WTC11 (cell line): Measurements from ENCODE around the gene RFNG. TPM values are rescaled to one million over a fixed set of nuclear protein-coding genes. Genes with fewer than 3 reads are reported as not detected.

Experiments used
- ATAC-seq: fragments of 200-7000 bp; cut with Tn5 transposase; 2 replicates; pipeline ENCODE4 v1.10.0; 2021; ENCODE audit warnings: mild to moderate bottlenecking, moderate library complexity
- CTCF ChIA-PET: fragments of 300-600 bp; sonication (Branson Sonifier 250); formaldehyde crosslinking; loops from one replicate; lab custom pipeline; 2021; ENCODE audit warnings: antibody characterized with exemption; lab: Charles Lee
- POLR2A ChIA-PET: fragments of 350-600 bp; sonication (Branson Sonifier 250); formaldehyde crosslinking; loops from one replicate; lab custom pipeline; 2021; ENCODE audit warnings: antibody characterized with exemption; lab: Charles Lee
- DNase-seq: peaks from one replicate; pipeline ENCODE4 v3.0.0; 2021; ENCODE audit warnings: low spot score
- H3K27ac Mint-ChIP-seq: 2 replicates; pipeline ENCODE4 v1.8.0; 2021; ENCODE audit warnings: mixed read lengths
- H3K27me3 Mint-ChIP-seq: 2 replicates; pipeline ENCODE4 v1.8.0; 2021; ENCODE audit warnings: low read depth, mild to moderate bottlenecking, moderate library complexity, mixed read lengths
- H3K36me3 Mint-ChIP-seq: 2 replicates; pipeline ENCODE4 v1.8.0; 2021; ENCODE audit warnings: mixed read lengths
- H3K4me1 Mint-ChIP-seq: 2 replicates; pipeline ENCODE4 v1.8.0; 2022; ENCODE audit warnings: mixed read lengths
- H3K4me3 Mint-ChIP-seq: 2 replicates; pipeline ENCODE4 v1.8.0; 2021; ENCODE audit warnings: mild to moderate bottlenecking, moderate library complexity, mixed read lengths
- H3K9me3 Mint-ChIP-seq: 2 replicates; pipeline ENCODE4 v1.8.0; 2021; ENCODE audit warnings: mixed read lengths
- AR ChIP-seq: fragments of 250-450 bp; sonication (Bioruptor Pico); IDR thresholded peaks from 2 replicates; pipeline ENCODE4 v1.9.0; 2021; ENCODE audit warnings: mild to moderate bottlenecking
- ATF3 ChIP-seq: sonication (generic); formaldehyde crosslinking; conservative IDR thresholded peaks from 2 replicates; pipeline ENCODE4 v1.8.1; 2022; ENCODE audit warnings: mild to moderate bottlenecking, missing genetic modification reagents
- ATF6 ChIP-seq: sonication (generic); formaldehyde crosslinking; IDR thresholded peaks from 2 replicates; pipeline ENCODE4 v1.8.1; 2023; ENCODE audit warnings: mild to moderate bottlenecking, missing genetic modification reagents
- CBFB ChIP-seq: sonication (generic); formaldehyde crosslinking; IDR thresholded peaks from 2 replicates; pipeline ENCODE4 v1.8.1; 2022; ENCODE audit warnings: mild to moderate bottlenecking, low read depth, missing genetic modification reagents
- CDX4 ChIP-seq: fragments of 250-450 bp; sonication (Bioruptor Pico); IDR thresholded peaks from 2 replicates; pipeline ENCODE4 v1.9.0; 2021; ENCODE audit warnings: moderate library complexity, mild to moderate bottlenecking, inconsistent platforms, borderline replicate concordance
- CREB1 ChIP-seq: sonication (generic); formaldehyde crosslinking; IDR thresholded peaks from 2 replicates; pipeline ENCODE4 v1.8.0; 2023; ENCODE audit warnings: mild to moderate bottlenecking, missing genetic modification reagents
- ELF4 ChIP-seq: sonication (generic); formaldehyde crosslinking; IDR thresholded peaks from 2 replicates; pipeline ENCODE4 v1.8.1; 2022; ENCODE audit warnings: low read depth, mild to moderate bottlenecking, moderate library complexity, missing genetic modification reagents
- ERG ChIP-seq: fragments of 250-450 bp; sonication (Bioruptor Pico); IDR thresholded peaks from 2 replicates; pipeline ENCODE4 v1.8.0; 2021; ENCODE audit warnings: mild to moderate bottlenecking
- FOXJ3 ChIP-seq: sonication (generic); formaldehyde crosslinking; IDR thresholded peaks from 2 replicates; pipeline ENCODE4 v1.9.0; 2021; ENCODE audit warnings: missing genetic modification reagents, mild to moderate bottlenecking, borderline replicate concordance
- FOXP4 ChIP-seq: sonication (generic); formaldehyde crosslinking; IDR thresholded peaks from 2 replicates; pipeline ENCODE4 v1.8.0; 2022; ENCODE audit warnings: mild to moderate bottlenecking, missing genetic modification reagents
- IRF2 ChIP-seq: sonication (generic); formaldehyde crosslinking; IDR thresholded peaks from 2 replicates; pipeline ENCODE4 v1.8.0; 2022; ENCODE audit warnings: low read depth, missing genetic modification reagents, borderline replicate concordance
- MLX ChIP-seq: sonication (generic); formaldehyde crosslinking; IDR thresholded peaks from 2 replicates; pipeline ENCODE4 v1.8.1; 2023; ENCODE audit warnings: mild to moderate bottlenecking, missing genetic modification reagents, moderate library complexity
- NR1H2 ChIP-seq: sonication (generic); formaldehyde crosslinking; IDR thresholded peaks from 2 replicates; pipeline ENCODE4 v1.9.0; 2021; ENCODE audit warnings: mild to moderate bottlenecking, moderate library complexity, missing genetic modification reagents
- PRDM15 ChIP-seq: sonication (generic); formaldehyde crosslinking; IDR thresholded peaks from 2 replicates; pipeline ENCODE4 v1.8.0; 2022; ENCODE audit warnings: missing genetic modification reagents
- PRRX2 ChIP-seq: fragments of 250-450 bp; sonication (Bioruptor Pico); IDR thresholded peaks from 2 replicates; pipeline ENCODE4 v1.8.0; 2021; ENCODE audit warnings: mild to moderate bottlenecking
- SP1 ChIP-seq: sonication (generic); formaldehyde crosslinking; conservative IDR thresholded peaks from 2 replicates; pipeline ENCODE4 v1.8.1; 2022; ENCODE audit warnings: missing genetic modification reagents
- TEAD4 ChIP-seq: sonication (generic); formaldehyde crosslinking; IDR thresholded peaks from 2 replicates; pipeline ENCODE4 v1.8.0; 2022; ENCODE audit warnings: mild to moderate bottlenecking, missing genetic modification reagents
- USF1 ChIP-seq: sonication (generic); formaldehyde crosslinking; IDR thresholded peaks from 2 replicates; pipeline ENCODE4 v1.8.0; 2022; ENCODE audit warnings: mild to moderate bottlenecking, missing genetic modification reagents
- ZNF138 ChIP-seq: sonication (generic); formaldehyde crosslinking; conservative IDR thresholded peaks from 2 replicates; pipeline ENCODE4 v1.8.1; 2022; ENCODE audit warnings: mild to moderate bottlenecking, moderate library complexity, missing genetic modification reagents
- ZNF396 ChIP-seq: fragments of 250-450 bp; sonication (Bioruptor Pico); IDR thresholded peaks from 2 replicates; pipeline ENCODE4 v1.8.0; 2021; ENCODE audit warnings: mild to moderate bottlenecking, moderate library complexity, borderline replicate concordance
- total RNA-seq: library from RNA; stranded (reverse); gene quantifications from 3 replicates; pipeline ENCODE4 v1.2.3, GENCODE V29; 2021

The RFNG gene
- total RNA-seq, 1 experiment from 2014 or later = 41.6 TPM

GRCh38 chr17:82098939-82099763, 47.5 kb upstream of the RFNG start:
- peak overlapping the region; percentile 71 for H3K4me3 Mint-ChIP-seq
- H3K27ac Mint-ChIP-seq = peak overlapping the region; percentile 49; the same call in 1 of the 2 replicates
- DNase-seq (no peak), ATAC-seq (peak; percentile 2)
- POLR2A ChIA-PET = interaction anchor here (1.0 to 1.7 kb wide), 3 partner anchors 23 to 155 kb away, joined by 3 to 11 read pairs (median 5); partner anchors contain the start of gene DCXR
- no peaks in the 10 kb centered on the region for H3K9me3 Mint-ChIP-seq
- CTCF ChIA-PET = interaction anchor here (0.6 to 2.9 kb wide), 10 partner anchors 48 to 172 kb away, joined by 3 to 18 read pairs (median 4); partner anchors contain the start of genes CENPX, DCXR, LRRC45 and MAFG
- H3K36me3 Mint-ChIP-seq = peaks cover 3% of the 10 kb centered on the region
- peaks cover 33% of the 10 kb centered on the region for H3K4me1 Mint-ChIP-seq
- H3K27me3 Mint-ChIP-seq = no peaks in the 10 kb centered on the region
- TF ChIP-seq FOXJ3 (CRISPR knock-in tag) (no peak), ZNF138 (CRISPR knock-in tag) (no peak), SP1 (CRISPR knock-in tag) (no peak), TEAD4 (CRISPR knock-in tag) (0 out of 2 replicates have a peak, but pooled peaks have one; percentile 6), ELF4 (CRISPR knock-in tag) (peak; percentile 30; the same call in 1 of the 2 replicates), ERG (CRISPR knock-in tag) (no peak), FOXP4 (CRISPR knock-in tag) (0 out of 2 replicates have a peak, but pooled peaks have one; percentile 3), USF1 (peak; percentile 79), AR (no peak), CBFB (CRISPR knock-in tag) (no peak), NR1H2 (peak; percentile 62; the same call in 1 of the 2 replicates), ZNF396 (CRISPR knock-in tag) (no peak), MLX (no peak), CREB1 (CRISPR knock-in tag) (0 out of 2 replicates have a peak, but pooled peaks have one; percentile 39), CDX4 (CRISPR knock-in tag) (no peak), ATF3 (CRISPR knock-in tag) (no peak), PRRX2 (CRISPR knock-in tag) (no peak), IRF2 (no peak), ATF6 (CRISPR knock-in tag) (no peak), PRDM15 (CRISPR knock-in tag) (no peak)
